ENCODE measurements around the gene S100A3. TPM values are rescaled to one million over a fixed set of nuclear protein-coding genes. Genes with fewer than 3 reads are reported as not detected.
A peak's percentile ranks its signal among the peaks of the same experiment; 100 is the strongest.

S100A3 gene
- total RNA-seq, 4 donors from 2014 or later, result 0.88 to 1.6 TPM; not detected in 2

GRCh38 chr1:153539395-153540093 is 9.5 kb downstream of the S100A3 start:
- no peak for DNase-seq
- H3K27ac ChIP-seq, result no peak overlapping the region
- H3K36me3 ChIP-seq, result no peaks in the 10 kb centered on the region
- no peaks in the 10 kb centered on the region for H3K9me3 ChIP-seq
- ATAC-seq, result no peak
- H3K4me3 ChIP-seq, result no peak overlapping the region
- no peak for TF ChIP-seq CTCF (IDR thresholded peaks at IDR 0.05 in 4 of 5, conservative IDR thresholded peaks at IDR 0.05 in 1 of 5)
- TF ChIP-seq POLR2A (IDR thresholded peaks at IDR 0.05), result no peak
- H3K27me3 ChIP-seq, result no peaks in the 10 kb centered on the region
- intact Hi-C loops (cut with DNase I; ENCODE audit: low total_unique reads), result no loop called here
- in situ Hi-C loops (cut with MboI; ENCODE audit: low sequenced_read_pairs in 4 of 4), result loop anchor here in 1 of 4 donors (25.0 kb wide), 1 partner anchor 448 kb away; the partner anchor contains the start of genes JTB, RAB13 and RPS27
- H3K4me1 ChIP-seq, result peaks cover 6 to 26% of the 10 kb centered on the region in 2 donors

- Histone ChIP-seq H3K4me1 (peaks cover 10 to 26% of the 10 kb centered on the region in 2 donors), H3K27ac (peak overlapping the region in 2 of 4 donors; percentile 5 to 19), H3K4me3 (no peak overlapping the region), H3K36me3 (no peaks in the 10 kb centered on the region), H3K9me3 (no peaks in the 10 kb centered on the region), H3K27me3 (no peaks in the 10 kb centered on the region)
- intact Hi-C loops (cut with DNase I; ENCODE audit: low total_unique reads) (no loop called here), in situ Hi-C loops (cut with MboI; ENCODE audit: low sequenced_read_pairs in 4 of 4) (loop anchor here in 1 of 4 donors (25.0 kb wide), 1 partner anchor 449 kb away; the partner anchor contains the start of genes JTB, RAB13 and RPS27)
- ATAC-seq (no peak), DNase-seq (no peak)
- TF ChIP-seq CTCF (IDR thresholded peaks at IDR 0.05 in 4 of 5, conservative IDR thresholded peaks at IDR 0.05 in 1 of 5) (no peak), POLR2A (IDR thresholded peaks at IDR 0.05) (no peak)
Observed at GRCh38 chr1:153538315-153538821, 10.7 kb downstream of the S100A3 start.

GRCh38 chr1:153537376-153537730 is 11.7 kb downstream of the S100A3 start:
- Histone ChIP-seq H3K36me3 (no peaks in the 10 kb centered on the region), H3K27me3 (no peaks in the 10 kb centered on the region), H3K27ac (no peak overlapping the region), H3K4me1 (peaks cover 10 to 28% of the 10 kb centered on the region in 2 donors), H3K4me3 (no peak overlapping the region), H3K9me3 (no peaks in the 10 kb centered on the region)
- in situ Hi-C loops (cut with MboI; ENCODE audit: low sequenced_read_pairs in 4 of 4) (loop anchor here in 1 of 4 donors (25.0 kb wide), 1 partner anchor 450 kb away; the partner anchor contains the start of genes JTB, RAB13 and RPS27), intact Hi-C loops (cut with DNase I; ENCODE audit: low total_unique reads) (no loop called here)
- no peak for DNase-seq
- ATAC-seq, result no peak
- no peak for TF ChIP-seq POLR2A (IDR thresholded peaks at IDR 0.05)

- Histone ChIP-seq H3K4me3 (peak overlapping the region; percentile 54 to 70 (median 65)), H3K9me3 (no peaks in the 10 kb centered on the region), H3K27me3 (no peaks in the 10 kb centered on the region), H3K36me3 (no peaks in the 10 kb centered on the region), H3K4me1 (peaks cover 10 to 28% of the 10 kb centered on the region in 2 donors), H3K27ac (peak overlapping the region; percentile 82 to 92 (median 86))
- intact Hi-C loops (cut with DNase I; ENCODE audit: low total_unique reads) (no loop called here), in situ Hi-C loops (cut with MboI; ENCODE audit: low sequenced_read_pairs in 4 of 4) (loop anchor here in 1 of 4 donors (25.0 kb wide), 1 partner anchor 450 kb away; the partner anchor contains the start of genes JTB, RAB13 and RPS27)
- ATAC-seq, result no peak
- TF ChIP-seq POLR2A (IDR thresholded peaks at IDR 0.05), result no peak
- no peak for TF ChIP-seq CTCF (IDR thresholded peaks at IDR 0.05 in 4 of 5, conservative IDR thresholded peaks at IDR 0.05 in 1 of 5)
- peak in 1 of 2 donors; percentile 45 for DNase-seq
Observed at GRCh38 chr1:153536671-153537375, 12.2 kb downstream of the S100A3 start.
